Astrocyte (in vitro differentiated cells and primary cell): Measurements from ENCODE around the gene DNAH17. TPM values are rescaled to one million over a fixed set of nuclear protein-coding genes. Genes with fewer than 3 reads are reported as not detected.

Source experiments
- DNase-seq: peaks from one replicate; pipeline ENCODE4 v3.0.0-alpha.2; 2010; ENCODE audit warnings: low read depth
- FAIRE-seq: peaks from 2 replicates; lab custom pipeline; 2011; peaks lifted over from hg19 to GRCh38; lab: Jason Lieb, UNC
- H2AFZ ChIP-seq: 2 replicates; pipeline ENCODE4 v1.6.0; 2012; ENCODE audit warnings: low read depth, low read length, inconsistent platforms
- H3K27ac ChIP-seq: 2 replicates; pipeline ENCODE4 v1.5.1; 2011; ENCODE audit warnings: low read depth, low read length, inconsistent platforms
- H3K27me3 ChIP-seq: 2 replicates; pipeline ENCODE4 v1.6.0; 2011; ENCODE audit warnings: low read length, inconsistent platforms; ENCODE audit not compliant: insufficient read depth
- H3K36me3 ChIP-seq: 2 replicates; pipeline ENCODE4 v1.5.1; 2011; ENCODE audit warnings: low read length, inconsistent platforms; ENCODE audit not compliant: insufficient read depth
- H3K4me1 ChIP-seq: 2 replicates; pipeline ENCODE4 v1.5.1; 2011; ENCODE audit warnings: low read length, inconsistent platforms; ENCODE audit not compliant: insufficient read depth
- H3K4me2 ChIP-seq: 2 replicates; pipeline ENCODE4 v1.6.0; 2012; ENCODE audit warnings: low read length, inconsistent platforms
- H3K4me3 ChIP-seq: 2 replicates; pipeline ENCODE4 v1.5.1; 2011; ENCODE audit warnings: low read depth, mild to moderate bottlenecking, low read length, inconsistent platforms; ENCODE audit not compliant: insufficient read depth
- H3K79me2 ChIP-seq: 2 replicates; pipeline ENCODE4 v1.6.0; 2012; ENCODE audit warnings: mild to moderate bottlenecking, low read length, inconsistent platforms; ENCODE audit not compliant: insufficient read depth
- H3K9ac ChIP-seq: 2 replicates; pipeline ENCODE4 v1.6.0; 2012; ENCODE audit warnings: mild to moderate bottlenecking, low read length, inconsistent platforms
- H3K9me3 ChIP-seq: 2 replicates; pipeline ENCODE4 v1.5.1; 2012; ENCODE audit warnings: low read depth, mild to moderate bottlenecking, low read length, inconsistent platforms; ENCODE audit not compliant: insufficient read depth
- H4K20me1 ChIP-seq: 2 replicates; pipeline ENCODE4 v1.6.0; 2012; ENCODE audit warnings: low read length, inconsistent platforms; ENCODE audit not compliant: insufficient read depth
- H3K27ac Mint-ChIP-seq: one replicate; pipeline ENCODE4 v1.8.0; 2021; ENCODE audit warnings: mild to moderate bottlenecking, mixed read lengths; ENCODE audit not compliant: unreplicated experiment
- H3K27me3 Mint-ChIP-seq: one replicate; pipeline ENCODE4 v1.8.0; 2021; ENCODE audit warnings: low read depth, mixed read lengths; ENCODE audit not compliant: unreplicated experiment
- H3K36me3 Mint-ChIP-seq: one replicate; pipeline ENCODE4 v1.8.0; 2021; ENCODE audit warnings: low read depth, mixed read lengths; ENCODE audit not compliant: unreplicated experiment
- H3K4me1 Mint-ChIP-seq: one replicate; pipeline ENCODE4 v1.8.0; 2021; ENCODE audit warnings: low read depth, mixed read lengths; ENCODE audit not compliant: unreplicated experiment
- H3K4me3 Mint-ChIP-seq: one replicate; pipeline ENCODE4 v1.8.0; 2021; ENCODE audit warnings: mild to moderate bottlenecking, moderate library complexity, mixed read lengths; ENCODE audit not compliant: unreplicated experiment
- H3K9me3 Mint-ChIP-seq: one replicate; pipeline ENCODE4 v1.8.0; 2021; ENCODE audit warnings: mild to moderate bottlenecking, mixed read lengths; ENCODE audit not compliant: unreplicated experiment
- EZH2 ChIP-seq: IDR thresholded peaks from 2 replicates; pipeline ENCODE4 v1.6.1; 2012; ENCODE audit warnings: mild to moderate bottlenecking, low read length, inconsistent platforms; ENCODE audit not compliant: insufficient read depth
- total RNA-seq: library from RNA; stranded (reverse); gene quantifications from 2 replicates; pipeline ENCODE4 v1.2.1, GENCODE V29; 2021
- TF ChIP-seq, protein P1 (sequence below): IDR thresholded peaks from 2 replicates; pipeline ENCODE4 v1.5.1; 2011; ENCODE audit warnings: low read depth, mild to moderate bottlenecking, inconsistent platforms, low read length, moderate library complexity; ENCODE audit not compliant: insufficient read depth

The DNAH17 gene
- total RNA-seq, 1 donor from 2014 or later, result 0.14 TPM

DNA sequence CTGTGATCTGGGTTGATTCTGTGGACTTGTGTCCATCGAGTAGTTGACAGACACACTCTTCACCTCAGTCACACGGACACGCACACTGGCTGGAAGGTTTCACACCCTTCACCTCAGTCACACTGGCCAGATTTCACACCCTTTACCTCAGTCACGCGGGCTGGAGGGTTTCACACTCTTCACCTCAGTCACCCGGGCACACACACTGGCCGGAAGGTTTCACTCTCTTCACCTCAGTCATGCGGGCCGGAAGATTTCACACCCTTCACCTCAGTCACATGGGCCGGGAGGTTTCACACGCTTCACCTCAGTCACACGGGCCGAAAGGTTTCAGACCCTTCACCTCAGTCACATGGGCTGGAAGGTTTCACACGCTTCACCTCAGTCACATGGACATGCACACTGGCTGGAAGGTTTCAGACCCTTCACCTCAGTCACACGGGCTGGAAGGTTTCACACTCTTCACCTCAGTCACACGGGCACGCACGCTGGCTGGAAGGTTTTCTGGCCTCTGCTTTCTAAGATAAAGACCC is 102.5 kb downstream of the DNAH17 start:
- Mint-ChIP-seq H3K4me3 (no peak overlapping the region), H3K27ac (no peak overlapping the region), H3K36me3 (no peaks in the 10 kb centered on the region), H3K9me3 (peaks cover 5% of the 10 kb centered on the region), H3K4me1 (no peaks in the 10 kb centered on the region), H3K27me3 (peaks cover 37% of the 10 kb centered on the region)
- H3K4me2 ChIP-seq, result no peak overlapping the region
- no peaks in the 10 kb centered on the region for H3K9me3 ChIP-seq
- H2AFZ ChIP-seq, result no peak overlapping the region
- DNase-seq (no peak), FAIRE-seq (no peak)
- H3K79me2 ChIP-seq, result no peaks in the 10 kb centered on the region
- H3K27me3 ChIP-seq, result peaks cover 5% of the 10 kb centered on the region
- TF ChIP-seq, protein P1, sequence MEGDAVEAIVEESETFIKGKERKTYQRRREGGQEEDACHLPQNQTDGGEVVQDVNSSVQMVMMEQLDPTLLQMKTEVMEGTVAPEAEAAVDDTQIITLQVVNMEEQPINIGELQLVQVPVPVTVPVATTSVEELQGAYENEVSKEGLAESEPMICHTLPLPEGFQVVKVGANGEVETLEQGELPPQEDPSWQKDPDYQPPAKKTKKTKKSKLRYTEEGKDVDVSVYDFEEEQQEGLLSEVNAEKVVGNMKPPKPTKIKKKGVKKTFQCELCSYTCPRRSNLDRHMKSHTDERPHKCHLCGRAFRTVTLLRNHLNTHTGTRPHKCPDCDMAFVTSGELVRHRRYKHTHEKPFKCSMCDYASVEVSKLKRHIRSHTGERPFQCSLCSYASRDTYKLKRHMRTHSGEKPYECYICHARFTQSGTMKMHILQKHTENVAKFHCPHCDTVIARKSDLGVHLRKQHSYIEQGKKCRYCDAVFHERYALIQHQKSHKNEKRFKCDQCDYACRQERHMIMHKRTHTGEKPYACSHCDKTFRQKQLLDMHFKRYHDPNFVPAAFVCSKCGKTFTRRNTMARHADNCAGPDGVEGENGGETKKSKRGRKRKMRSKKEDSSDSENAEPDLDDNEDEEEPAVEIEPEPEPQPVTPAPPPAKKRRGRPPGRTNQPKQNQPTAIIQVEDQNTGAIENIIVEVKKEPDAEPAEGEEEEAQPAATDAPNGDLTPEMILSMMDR, result no peak
- TF ChIP-seq EZH2, result no peak
- H3K27ac ChIP-seq, result no peak overlapping the region
- H3K4me1 ChIP-seq, result no peaks in the 10 kb centered on the region
- no peak overlapping the region for H3K4me3 ChIP-seq
- H4K20me1 ChIP-seq, result no peaks in the 10 kb centered on the region
- no peak overlapping the region for H3K9ac ChIP-seq
- H3K36me3 ChIP-seq, result no peaks in the 10 kb centered on the region

DNA sequence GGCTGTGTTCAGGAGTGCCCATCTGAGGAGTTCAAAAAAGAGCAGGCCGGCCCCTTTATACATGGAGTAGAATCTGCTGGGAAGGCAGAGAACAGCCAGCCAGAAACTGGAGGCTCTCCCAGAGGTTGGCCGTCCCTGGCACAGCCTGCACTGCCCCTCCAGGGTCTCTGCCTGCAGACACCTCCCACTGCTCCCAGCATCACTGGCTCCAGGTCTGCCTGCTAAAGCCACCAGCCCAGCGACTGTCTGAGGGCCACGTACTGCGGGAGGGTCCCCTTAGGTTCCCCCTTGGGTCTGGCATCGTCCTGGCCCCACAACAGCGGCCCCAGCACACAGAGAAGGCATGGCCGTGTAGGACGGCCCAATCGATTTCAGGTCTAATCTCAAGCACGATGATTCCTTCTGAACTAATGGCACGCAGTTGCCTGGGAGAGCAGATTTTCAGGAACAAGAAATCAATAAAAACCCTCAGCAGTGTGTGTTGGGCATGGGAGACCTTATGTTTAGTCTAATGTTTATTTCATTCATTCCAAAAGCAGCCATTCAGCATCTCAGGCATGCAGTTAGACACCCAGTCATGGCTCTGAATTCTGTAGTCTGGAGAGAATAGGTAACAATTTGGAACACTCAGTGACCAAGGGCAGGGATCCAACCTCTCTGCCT is 103.1 kb downstream of the DNAH17 start:
- no peak for DNase-seq
- Histone ChIP-seq H3K4me3 (no peak overlapping the region), H4K20me1 (no peaks in the 10 kb centered on the region), H3K9me3 (no peaks in the 10 kb centered on the region), H3K4me1 (no peaks in the 10 kb centered on the region), H3K27ac (no peak overlapping the region), H2AFZ (no peak overlapping the region), H3K27me3 (peaks cover 5% of the 10 kb centered on the region), H3K79me2 (no peaks in the 10 kb centered on the region), H3K36me3 (no peaks in the 10 kb centered on the region), H3K9ac (no peak overlapping the region), H3K4me2 (no peak overlapping the region)
- FAIRE-seq, result no peak
- Mint-ChIP-seq H3K27ac (no peak overlapping the region), H3K4me1 (no peaks in the 10 kb centered on the region), H3K27me3 (peaks cover 37% of the 10 kb centered on the region), H3K4me3 (no peak overlapping the region), H3K36me3 (no peaks in the 10 kb centered on the region), H3K9me3 (peaks cover 5% of the 10 kb centered on the region)
- TF ChIP-seq, protein P1, result no peak
- no peak for TF ChIP-seq EZH2
